Gastrocnemius medialis (tissue), 4 donors: ENCODE results near the gene LAMB1.

Experiments used
- CTCF ChIP-seq, 5 experiments: fragments of 450-650 bp in 3 of 5; fragments of 200-600 bp in 2 of 5; sonication (generic) in 2 of 5; IDR thresholded peaks in 4 of 5; conservative IDR thresholded peaks in 1 of 5; 1 replicate in 4 of 5; 2 replicates in 1 of 5; pipeline ENCODE4 v1.5.1; 2016 to 2019; ENCODE audit warnings: antibody characterized with exemption in 5 of 5, mild to moderate bottlenecking in 3 of 5, moderate library complexity in 3 of 5
- POLR2A ChIP-seq, 2 donors: fragments of 450-650 bp; IDR thresholded peaks; one replicate each; pipeline ENCODE4 v1.6.1; 2017; ENCODE audit warnings: antibody characterized with exemption in 2 of 2, mild to moderate bottlenecking in 2 of 2, moderate library complexity in 2 of 2

- TF ChIP-seq CTCF (IDR thresholded peaks at IDR 0.05 in 4 of 5, conservative IDR thresholded peaks at IDR 0.05 in 1 of 5) (no peak), POLR2A (IDR thresholded peaks at IDR 0.05) (no peak)
Measured at GRCh38 chr7:107940951-107941350, 62.0 kb downstream of the LAMB1 start.
